ENCODE measurements around the gene TMEM270. TPM values are rescaled to one million over a fixed set of nuclear protein-coding genes. Genes with fewer than 3 reads are reported as not detected.

TMEM270 gene
- total and polyA plus RNA-seq, 2 of the 4 experiments (the other 2 are of a cell fraction), result 0.17 TPM; not detected in 1

DNA sequence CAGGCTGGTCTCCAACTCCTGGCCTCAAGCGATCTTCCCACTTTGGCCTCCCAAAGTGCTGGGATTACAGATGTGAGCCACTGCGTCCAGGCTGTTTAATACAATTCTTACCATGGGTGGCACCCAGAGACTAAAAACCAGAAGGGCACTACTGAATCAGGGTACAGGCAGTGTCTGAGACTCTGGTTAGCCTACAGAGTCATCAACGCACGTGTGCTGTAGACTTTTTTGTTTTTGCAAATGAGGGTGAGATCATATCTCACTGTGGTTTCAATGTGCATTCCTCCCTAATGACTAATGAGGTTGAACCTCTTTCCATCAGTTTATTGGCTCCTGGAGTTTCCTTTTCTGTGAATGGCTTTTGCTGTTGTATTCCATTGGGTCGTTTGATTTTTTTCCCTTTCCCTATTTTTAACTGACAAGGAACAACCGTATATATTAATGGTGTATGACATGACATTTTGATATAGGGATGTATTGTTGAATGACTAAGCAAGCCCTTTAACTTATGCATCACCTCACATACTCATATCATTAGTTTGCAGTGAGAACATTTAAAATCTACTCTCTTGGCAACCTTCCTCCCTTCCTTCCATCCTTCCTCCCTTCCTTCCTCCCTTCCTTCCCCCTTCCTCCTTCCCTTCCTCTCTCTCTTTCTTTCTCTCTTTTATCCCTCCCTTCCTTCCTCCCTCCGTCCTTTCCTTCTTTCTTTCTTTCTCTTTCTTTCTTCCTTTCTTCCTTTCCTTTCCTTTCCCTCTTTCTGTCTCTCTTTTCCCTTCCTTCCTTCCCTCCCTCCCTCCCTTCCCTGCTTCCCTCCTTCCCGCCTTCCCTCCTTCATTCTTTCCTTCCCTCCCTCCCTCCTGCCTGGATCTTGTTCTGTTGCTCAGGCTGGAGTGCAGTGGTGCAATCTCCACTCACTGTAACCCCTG lies 9.3 kb upstream of the TMEM270 start:
- H2AK9ac ChIP-seq (replicated peaks; ENCODE audit: low read depth, low read length, poor library complexity), result peak overlapping the region; percentile 92
- peaks cover 15% of the 10 kb centered on the region for H3K4me1 ChIP-seq (ENCODE audit: control insufficient read depth, insufficient read depth, low read length)
- 34% methylated on average over 5 of the region's 8 CpGs; no CpG with 5 or more reads in 1 of the 2 experiments for WGBS, 2 experiments (ENCODE audit: extremely low coverage in 2 of 2, insufficient read length in 1 of 2)
- peak overlapping the region; percentile 70 for H3K18ac ChIP-seq (ENCODE audit: low read depth, low read length)
- peak overlapping the region; percentile 66 for H3K4me2 ChIP-seq (ENCODE audit: low read depth, low read length)
- no peak overlapping the region for H3K4me3 ChIP-seq (ENCODE audit: insufficient read depth, low read depth, low read length)
- peak overlapping the region; percentile 87 for H3K27ac ChIP-seq (ENCODE audit: insufficient read depth, low read length)
- H3K4ac ChIP-seq (ENCODE audit: low read depth, low read length), result peak overlapping the region; percentile 98
- POLR2A ChIA-PET (ENCODE audit: unreplicated experiment), result interaction anchor here (1.1 kb wide), 1 partner anchor 9 kb away, joined by 10 read pairs; the partner anchor contains the start of gene METTL27
- dilution Hi-C loops (cut with HindIII; ENCODE audit: low sequenced_read_pairs, unreplicated experiment) (no loop called here), in situ Hi-C loops (cut with MboI; ENCODE audit: low sequenced_read_pairs) (loop anchor here (10.0 kb wide), 1 partner anchor 237 kb away; no protein-coding TSS in a partner anchor), intact Hi-C loops (cut with micrococcal nuclease) (loop anchor here (2.0 to 5.0 kb wide), 3 partner anchors 114 to 244 kb away; partner anchors contain the start of genes ABHD11, BUD23 and DNAJC30)
- peak overlapping the region; percentile 13 for H3K9ac ChIP-seq (ENCODE audit: low read depth, low read length)
- peaks cover 3% of the 10 kb centered on the region; the same call in 1 of the 2 replicates for H4K20me1 ChIP-seq (ENCODE audit: insufficient read depth, low read length)
- peaks cover 10% of the 10 kb centered on the region for H3K9me1 ChIP-seq (ENCODE audit: insufficient read depth, low read length)
- H2AFZ ChIP-seq (replicated peaks; ENCODE audit: low read length, poor library complexity), result no peak overlapping the region
- H4K91ac ChIP-seq (ENCODE audit: insufficient read depth, low read depth, low read length), result peak overlapping the region; percentile 91
- peak overlapping the region; percentile 85 for H3K56ac ChIP-seq (ENCODE audit: extremely low read depth, insufficient read depth, low read length)
- H4K5ac ChIP-seq (ENCODE audit: low read depth, low read length), result peak overlapping the region; percentile 11; the same call in 1 of the 2 replicates
- no TSS peak for BruUV-seq (replicated peaks)
- H3K14ac ChIP-seq (replicated peaks; ENCODE audit: low read depth, low read length), result peak overlapping the region; percentile 84
- ATAC-seq (ENCODE audit: low read depth) (peak; percentile 74), DNase-seq (peak; percentile 99)
- CTCF ChIA-PET, result no interaction called here
- H4K8ac ChIP-seq (ENCODE audit: low read depth in 2 of 2, low read length in 2 of 2), result peak overlapping the region; percentile 56 to 80
- no peaks in the 10 kb centered on the region for H3K36me3 ChIP-seq (ENCODE audit: control insufficient read depth, insufficient read depth, low read length)
- peak overlapping the region; percentile 78 for H3K23ac ChIP-seq (ENCODE audit: low read depth, low read length)
- no peaks in the 10 kb centered on the region for H3K79me1 ChIP-seq (ENCODE audit: low read depth in 1 of 2, low read length in 2 of 2)
- peak overlapping the region; percentile 92 for H2BK120ac ChIP-seq (ENCODE audit: low read depth, low read length)
- peak overlapping the region; percentile 98 for H2BK20ac ChIP-seq (ENCODE audit: low read depth, low read length)
- H3K27me3 ChIP-seq (ENCODE audit: control insufficient read depth, insufficient read depth, low read length), result no peaks in the 10 kb centered on the region
- peak overlapping the region; percentile 91 for H2BK5ac ChIP-seq (ENCODE audit: low read depth, low read length, poor library complexity, severe bottlenecking)
- H2AK5ac ChIP-seq (ENCODE audit: low read depth, low read length), result peak overlapping the region; percentile 96
- no peaks in the 10 kb centered on the region for H3K9me3 ChIP-seq (ENCODE audit: control insufficient read depth, insufficient read depth, low read length)
- H2BK15ac ChIP-seq (ENCODE audit: low read depth, low read length), result peak overlapping the region; percentile 75; the same call in 2 of the 3 replicates
- TF ChIP-seq MAFK (IDR thresholded peaks at IDR 0.05; ENCODE audit: low read depth, low read length) (no peak), POLR2A (IDR thresholded peaks at IDR 0.05; ENCODE audit: low read depth, low read length) (peak; percentile 78), RAD21 (IDR thresholded peaks at IDR 0.05; ENCODE audit: low read length) (peak; percentile 31), BHLHE40 (IDR thresholded peaks at IDR 0.05; ENCODE audit: low read depth, low read length) (peak; percentile 98), SMC3 (IDR thresholded peaks at IDR 0.05; ENCODE audit: low read depth, low read length) (no peak), RFX5 (IDR thresholded peaks at IDR 0.05; ENCODE audit: low read depth, low read length) (no peak), MAZ (IDR thresholded peaks at IDR 0.05; ENCODE audit: borderline replicate concordance, low read depth, low read length) (no peak), FOS (IDR thresholded peaks at IDR 0.05; ENCODE audit: low read depth, low read length) (peak; percentile 64), CHD1 (IDR thresholded peaks at IDR 0.05; ENCODE audit: low read depth, low read length) (no peak), RCOR1 (IDR thresholded peaks at IDR 0.05; ENCODE audit: insufficient replicate concordance, low read length) (peak; percentile 23), NFE2L2 (IDR thresholded peaks at IDR 0.05; ENCODE audit: low read depth, low read length) (peak; percentile 59; the same call in 1 of the 2 replicates)
- TF ChIP-seq, protein P1, sequence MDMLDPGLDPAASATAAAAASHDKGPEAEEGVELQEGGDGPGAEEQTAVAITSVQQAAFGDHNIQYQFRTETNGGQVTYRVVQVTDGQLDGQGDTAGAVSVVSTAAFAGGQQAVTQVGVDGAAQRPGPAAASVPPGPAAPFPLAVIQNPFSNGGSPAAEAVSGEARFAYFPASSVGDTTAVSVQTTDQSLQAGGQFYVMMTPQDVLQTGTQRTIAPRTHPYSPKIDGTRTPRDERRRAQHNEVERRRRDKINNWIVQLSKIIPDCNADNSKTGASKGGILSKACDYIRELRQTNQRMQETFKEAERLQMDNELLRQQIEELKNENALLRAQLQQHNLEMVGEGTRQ (IDR thresholded peaks at IDR 0.05; ENCODE audit: low read depth, low read length), result peak; percentile 79
- TF ChIP-seq, protein P2, sequence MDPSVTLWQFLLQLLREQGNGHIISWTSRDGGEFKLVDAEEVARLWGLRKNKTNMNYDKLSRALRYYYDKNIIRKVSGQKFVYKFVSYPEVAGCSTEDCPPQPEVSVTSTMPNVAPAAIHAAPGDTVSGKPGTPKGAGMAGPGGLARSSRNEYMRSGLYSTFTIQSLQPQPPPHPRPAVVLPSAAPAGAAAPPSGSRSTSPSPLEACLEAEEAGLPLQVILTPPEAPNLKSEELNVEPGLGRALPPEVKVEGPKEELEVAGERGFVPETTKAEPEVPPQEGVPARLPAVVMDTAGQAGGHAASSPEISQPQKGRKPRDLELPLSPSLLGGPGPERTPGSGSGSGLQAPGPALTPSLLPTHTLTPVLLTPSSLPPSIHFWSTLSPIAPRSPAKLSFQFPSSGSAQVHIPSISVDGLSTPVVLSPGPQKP (IDR thresholded peaks at IDR 0.05; ENCODE audit: borderline replicate concordance, low read depth, low read length), result no peak
